NB4 (cell line): Measurements from ENCODE around the gene CTNNA2.

Experiments
- CTCF ChIP-seq: IDR thresholded peaks from one replicate; pipeline ENCODE4 v1.5.1; 2012; ENCODE audit warnings: low read depth, low read length
- MAX ChIP-seq: IDR thresholded peaks from 2 replicates; pipeline ENCODE4 v1.6.1; 2011; ENCODE audit warnings: low read depth, low read length
- POLR2A ChIP-seq: IDR thresholded peaks from 2 replicates; pipeline ENCODE4 v1.6.1; 2011; ENCODE audit warnings: mild to moderate bottlenecking; ENCODE audit not compliant: insufficient read length; ENCODE audit errors: extremely low read depth

- TF ChIP-seq CTCF (no peak), POLR2A (no peak), MAX (no peak)
Observed at GRCh38 chr2:79612999-79613398, 100.1 kb downstream of the CTNNA2 start.
